ENCODE data around the gene GPR78.

Gene GPR78, protein sequence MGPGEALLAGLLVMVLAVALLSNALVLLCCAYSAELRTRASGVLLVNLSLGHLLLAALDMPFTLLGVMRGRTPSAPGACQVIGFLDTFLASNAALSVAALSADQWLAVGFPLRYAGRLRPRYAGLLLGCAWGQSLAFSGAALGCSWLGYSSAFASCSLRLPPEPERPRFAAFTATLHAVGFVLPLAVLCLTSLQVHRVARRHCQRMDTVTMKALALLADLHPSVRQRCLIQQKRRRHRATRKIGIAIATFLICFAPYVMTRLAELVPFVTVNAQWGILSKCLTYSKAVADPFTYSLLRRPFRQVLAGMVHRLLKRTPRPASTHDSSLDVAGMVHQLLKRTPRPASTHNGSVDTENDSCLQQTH

GRCh38 chr4:8580321-8581093, at the start of gene GPR78:
Gene GPR78 (plus strand): TSS chr4:8580392. CDS start chr4:8580983, 591 bp downstream.
- no peak for DNase-seq

- no peak for DNase-seq
Measured at GRCh38 chr4:8532245-8532781, 47.9 kb upstream of the GPR78 start.

- no peak for DNase-seq
Measured at GRCh38 chr4:8533274-8533865, 46.8 kb upstream of the GPR78 start.

- DNase-seq: no peak
Measured at GRCh38 chr4:8534129-8534528, 46.1 kb upstream of the GPR78 start.

DNA sequence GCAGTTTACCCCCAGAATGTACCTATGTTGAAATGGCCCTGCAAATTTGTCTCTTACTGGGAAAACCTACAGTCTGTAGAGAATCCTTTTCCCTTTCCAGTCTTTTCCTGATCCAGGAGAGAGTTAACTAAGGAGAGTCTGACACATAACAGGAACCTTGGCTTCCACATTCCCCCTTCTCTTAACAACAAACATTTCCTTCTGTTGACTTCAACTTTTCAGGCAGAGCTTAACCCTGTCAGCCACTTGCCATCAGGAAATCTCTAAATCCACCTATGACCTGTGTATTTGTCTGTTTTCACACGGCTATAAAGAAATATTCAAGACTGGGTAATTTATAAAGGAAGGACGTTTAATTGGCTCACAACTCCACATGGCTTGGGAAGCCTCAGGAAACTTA, 45.6 kb upstream of the GPR78 start:
- DNase-seq: no peak

DNA sequence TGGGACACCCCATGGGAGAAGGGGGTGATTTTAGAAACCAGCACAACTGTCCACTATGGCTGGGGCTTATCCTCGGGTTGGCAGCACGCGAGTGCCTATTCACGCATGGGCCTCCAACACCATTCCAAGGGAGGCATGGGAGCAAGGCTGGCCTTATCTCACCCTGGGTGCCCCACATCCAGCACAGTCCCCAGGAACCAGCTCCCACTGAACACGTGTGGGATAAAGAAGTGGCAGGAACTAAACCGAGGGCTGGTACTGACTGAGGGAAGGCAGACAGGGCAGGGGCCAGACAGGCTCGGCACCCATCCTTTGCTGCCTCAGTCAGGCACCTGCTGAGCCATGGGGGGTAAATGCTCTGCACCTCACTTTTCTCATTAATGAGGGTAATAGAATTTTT, 43.7 kb upstream of the GPR78 start:
- DNase-seq: no peak

DNA sequence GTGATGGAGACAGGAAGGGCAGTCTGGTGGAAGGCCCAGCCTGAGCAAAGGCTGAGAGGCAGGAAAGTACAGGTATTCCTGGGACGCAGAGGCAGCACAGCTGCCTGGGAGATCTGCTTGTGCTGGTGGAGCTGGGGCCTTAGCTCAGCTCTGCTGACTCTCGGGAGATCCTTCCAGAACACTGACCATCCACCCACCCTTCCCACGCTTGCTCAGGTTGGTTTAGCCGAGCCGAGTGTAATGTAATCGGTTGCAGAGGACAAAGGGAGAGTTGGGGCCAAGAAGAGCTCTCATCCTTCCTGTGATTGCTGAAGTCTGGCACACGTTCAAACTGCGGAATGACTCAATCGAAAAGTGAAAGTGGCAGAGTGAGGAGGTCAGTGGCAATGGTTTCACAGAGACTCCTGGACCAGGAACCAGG, 43.1 kb upstream of the GPR78 start:
- DNase-seq: peak; percentile 8

GRCh38 chr4:8538076-8538702, 42.0 kb upstream of the GPR78 start:
- no peak for DNase-seq

DNA sequence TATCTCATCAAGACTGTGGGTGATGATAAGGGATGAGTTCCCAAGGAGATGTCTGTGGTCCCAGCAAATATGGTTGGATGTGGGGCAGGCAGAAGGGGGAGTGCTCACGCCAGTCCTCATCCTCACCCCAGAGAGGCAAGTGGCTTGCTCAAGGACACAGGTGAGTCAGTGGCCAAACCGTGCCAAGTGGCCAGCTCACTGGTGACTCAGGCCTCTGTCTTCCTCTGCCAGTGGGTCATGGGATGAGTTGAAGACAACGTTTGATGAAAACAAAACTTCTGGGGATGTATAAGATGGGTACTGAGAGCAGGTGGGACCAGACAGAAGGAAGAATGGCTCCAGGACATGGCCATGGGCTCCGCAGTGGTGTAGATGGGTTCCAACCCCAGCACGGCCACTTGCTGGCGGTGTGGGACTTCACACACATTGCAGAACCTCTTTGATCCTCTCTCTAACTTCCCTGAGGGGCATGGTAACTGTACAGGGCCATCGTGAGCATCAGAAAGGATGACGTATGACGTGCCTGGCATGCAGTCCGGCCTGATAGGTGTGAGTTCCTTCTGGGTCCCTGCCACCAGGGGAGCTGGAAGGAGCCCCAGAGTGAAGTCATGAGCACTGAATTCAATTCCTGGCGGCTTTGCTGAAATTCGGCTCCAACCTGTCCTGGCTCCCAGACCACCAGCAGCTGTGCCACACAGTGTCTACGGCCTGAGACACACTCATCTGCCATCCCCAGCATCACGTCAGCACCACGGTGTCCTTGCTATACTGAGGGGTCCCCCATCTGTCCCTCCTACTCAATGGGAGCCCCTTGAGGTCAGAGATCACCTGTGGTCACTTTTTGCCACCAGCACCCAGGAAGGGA, 41.3 kb upstream of the GPR78 start:
- DNase-seq: no peak

GRCh38 chr4:8539661-8540060, 40.5 kb upstream of the GPR78 start:
- no peak for DNase-seq

DNA sequence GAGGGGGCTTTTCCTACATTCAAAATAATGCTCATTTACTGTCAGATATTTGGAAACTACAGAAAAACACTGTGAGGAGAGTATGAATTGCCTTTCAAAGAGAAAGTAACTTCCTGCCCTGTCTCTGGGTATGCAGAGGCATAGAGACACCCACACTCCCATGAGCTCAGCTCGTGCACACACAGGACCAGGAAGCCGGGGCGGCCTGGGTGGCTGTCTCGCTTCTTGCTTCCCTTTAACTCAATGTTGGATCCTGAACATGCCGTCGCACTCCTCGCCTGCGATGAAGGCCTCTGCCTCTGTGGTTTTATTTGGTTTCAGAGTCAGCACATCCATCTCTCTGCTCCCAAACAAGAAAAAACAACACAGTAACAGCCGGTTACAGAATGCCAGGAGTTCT, 40.1 kb upstream of the GPR78 start:
- DNase-seq: no peak

GRCh38 chr4:8540586-8540985, 39.6 kb upstream of the GPR78 start:
- no peak for DNase-seq

- DNase-seq: no peak
Measured at GRCh38 chr4:8540991-8541390, 39.2 kb upstream of the GPR78 start.

GRCh38 chr4:8541981-8542715, 38.0 kb upstream of the GPR78 start:
- no peak for DNase-seq

DNA sequence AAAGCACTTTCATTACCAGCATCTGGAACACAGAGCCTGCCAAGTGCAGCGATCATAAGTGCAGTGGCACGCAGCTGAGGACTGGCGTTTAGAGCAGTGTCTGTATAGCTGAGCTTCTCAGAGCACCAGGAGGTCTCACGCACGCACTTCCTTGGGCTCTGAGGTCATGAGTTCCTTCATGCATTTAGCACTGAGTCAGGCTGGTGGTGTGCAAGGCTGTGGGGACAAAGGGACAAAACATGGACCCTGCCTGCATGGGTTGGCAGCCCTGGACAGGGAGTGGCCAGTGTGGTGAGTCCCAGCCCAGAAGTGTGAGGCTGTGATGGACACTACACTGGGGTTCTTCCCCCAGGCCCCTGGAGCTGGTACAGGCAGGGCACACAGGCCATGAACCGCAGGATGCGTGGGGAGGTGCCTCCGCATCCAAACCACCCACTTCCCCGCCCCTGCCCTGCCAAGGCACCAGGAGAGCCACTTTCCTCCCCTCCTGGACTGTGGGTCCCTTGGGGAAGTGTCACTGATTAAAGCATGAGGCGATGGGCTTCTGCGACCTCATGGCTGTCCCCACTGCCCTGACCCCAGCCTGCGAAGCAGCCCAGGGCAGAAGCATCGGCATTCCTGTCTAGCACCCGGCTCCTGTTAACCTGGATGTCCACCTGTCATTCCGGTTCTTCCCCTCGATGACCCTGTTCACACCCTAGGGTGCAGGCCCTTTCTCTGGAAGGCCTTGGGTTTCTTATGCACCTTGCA, 37.2 kb upstream of the GPR78 start:
- DNase-seq: no peak

DNA sequence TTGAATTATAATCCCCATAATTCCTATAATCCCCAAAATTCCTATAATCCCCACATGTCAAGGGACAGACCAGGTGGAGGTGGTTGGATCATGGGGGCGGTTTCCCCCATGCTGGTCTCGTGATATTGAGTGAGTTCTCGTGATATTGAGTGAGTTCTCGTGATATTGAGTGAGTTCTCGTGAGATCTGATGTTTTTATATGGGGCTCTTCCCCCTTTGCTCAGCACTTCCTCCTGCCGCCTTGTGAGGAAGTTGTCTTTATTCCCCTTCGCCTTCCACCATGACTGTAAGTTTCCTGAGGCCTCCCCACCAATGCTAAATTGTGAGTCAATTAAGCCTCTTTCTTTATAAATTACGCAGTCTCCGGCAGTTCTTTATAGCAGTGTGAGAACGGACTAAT, 36.6 kb upstream of the GPR78 start:
- no peak for DNase-seq

DNA sequence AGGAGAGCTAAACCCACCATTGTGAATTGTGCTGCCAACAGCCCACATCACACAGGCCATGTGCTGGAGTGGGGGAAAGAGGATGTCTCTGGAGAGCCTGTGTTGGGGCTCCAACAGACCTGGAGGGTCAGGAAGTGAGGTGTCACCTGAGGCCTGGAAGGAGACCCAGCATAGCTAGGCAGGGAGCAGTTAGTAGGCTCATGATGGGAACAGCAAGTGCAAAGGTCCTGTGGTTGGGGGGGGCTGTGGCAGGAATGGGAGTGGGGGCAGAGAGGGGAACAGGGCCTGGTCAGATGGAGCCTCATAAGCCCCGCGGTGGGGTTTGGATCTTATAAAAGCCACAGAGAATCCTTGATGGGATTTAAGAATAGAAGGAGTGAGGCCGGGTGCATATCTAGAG, 35.9 kb upstream of the GPR78 start:
- no peak for DNase-seq

DNA sequence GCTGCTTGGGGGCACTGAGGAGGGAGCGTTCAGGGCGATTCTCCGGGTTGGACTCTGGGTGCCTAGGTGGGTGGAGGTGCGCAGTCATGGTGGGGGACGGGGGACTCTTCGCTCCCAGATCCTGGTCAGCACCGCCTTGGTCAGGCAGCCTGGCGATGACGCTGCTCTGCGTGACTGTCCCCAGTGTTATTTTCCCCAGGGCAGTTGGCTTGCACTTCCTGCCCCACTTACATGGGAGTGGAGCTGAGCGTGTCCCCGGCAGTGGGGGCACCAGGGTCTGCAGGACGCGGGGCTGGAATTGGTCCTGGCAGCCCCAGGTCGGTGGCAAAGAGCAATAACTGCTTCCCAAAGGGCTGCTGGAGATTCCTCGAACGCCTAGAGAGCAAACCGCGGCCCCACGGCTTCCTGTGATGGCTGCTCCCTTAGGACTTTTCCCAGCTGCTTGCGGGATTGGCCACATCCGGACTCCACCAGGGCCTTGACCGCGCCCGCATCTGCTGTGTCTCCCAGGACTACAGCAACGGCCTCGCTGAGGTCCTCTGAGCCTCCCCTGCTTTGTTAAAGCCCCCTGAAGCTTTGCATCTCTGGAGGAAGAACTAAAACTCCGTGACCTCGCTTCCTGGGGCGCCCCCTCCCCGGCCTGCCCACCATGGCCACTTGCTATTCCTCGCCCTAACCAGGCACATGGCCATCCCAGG, 35.3 kb upstream of the GPR78 start:
- DNase-seq: no peak

GRCh38 chr4:8545439-8545765, 34.8 kb upstream of the GPR78 start:
- no peak for DNase-seq

DNA sequence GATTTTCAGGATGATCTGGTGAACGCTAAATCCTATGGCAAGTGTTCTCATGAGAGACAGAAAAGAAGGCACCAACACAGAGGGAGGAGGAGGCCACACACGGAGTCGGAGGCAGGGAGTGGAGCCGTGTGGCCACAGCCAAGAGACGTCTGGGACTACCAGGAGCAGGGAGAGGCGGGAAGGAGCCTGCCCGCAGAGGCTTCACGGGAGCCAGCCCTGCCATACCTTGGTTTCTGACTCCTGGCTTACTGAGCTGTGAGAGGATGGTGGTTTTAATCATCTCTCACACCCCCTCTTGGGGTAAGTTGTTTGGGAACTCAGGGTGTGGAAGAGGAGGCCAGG, 33.5 kb upstream of the GPR78 start:
- no peak for DNase-seq

Data from NCI-H1092 (cell line).